K562 treated with DMSO at 1 percent for 24 hours (cell line): ENCODE results near the gene KCNK18. TPM values are rescaled to one million over a fixed set of nuclear protein-coding genes. Genes with fewer than 3 reads are reported as not detected.

ENCODE experiments used
- total RNA-seq: library from RNA; unstranded; fragments of 300-600 nt; gene quantifications from 2 replicates; pipeline ENCODE4 v1.2.3, GENCODE V29; 2022; ENCODE audit warnings: low read depth; ENCODE audit not compliant: insufficient read depth

The KCNK18 gene
- total RNA-seq, result not detected in 2 replicates

GRCh38 chr10:117197189-117197588, at the start of gene KCNK18:
TSS of gene KCNK18 (plus strand) at chr10:117197489. CDS start at chr10:117197489, 0 bp downstream.

GRCh38 chr10:117240621-117241529, 43.6 kb downstream of the KCNK18 start, which contains the start of gene SLC18A2:
TSS of gene SLC18A2 (plus strand) at chr10:117241114. CDS start at chr10:117241694, 580 bp downstream.

Other genes starting within 250 kb of the KCNK18 start
- 9.6 and 10.3 TPM in 2 replicates for gene SHTN1, start 192.3 kb upstream of the KCNK18 start, total RNA-seq
- not detected in 2 replicates for gene VAX1, start 59.2 kb upstream of the KCNK18 start, total RNA-seq
- gene SLC18A2, start 43.6 kb downstream of the KCNK18 start, total RNA-seq, result 0.20 TPM in 1 of 2 replicates, not detected in the other
- gene PDZD8, start 178.0 kb downstream of the KCNK18 start, total RNA-seq, result 5.5 and 8.8 TPM in 2 replicates